Cardiac septum (tissue), 1 donor: Measurements from ENCODE around the gene PUS1. TPM values are rescaled to one million over a fixed set of nuclear protein-coding genes. Genes with fewer than 3 reads are reported as not detected.
"Not testable (repeated sequence)": the region's sequence is repeated elsewhere in the genome, so short reads cannot be mapped to it uniquely, and the experiment has no call there.

Source experiments
- DNase-seq: peaks from one replicate; pipeline ENCODE4 v3.0.0-alpha.2; 2020; ENCODE audit warnings: low spot score
- intact Hi-C: fragments of 100-400 bp; cut with DNase I; formaldehyde crosslinking; loops from one replicate; pipeline ENCODE4 v1.14.0; 2022
- total RNA-seq: library from RNA; stranded (reverse); fragmentation: NEBNext Ultra II Directional; extraction: Animal tissue kit (Norgen Biotek cat#: 25700); gene quantifications from one replicate; pipeline ENCODE4 v1.2.1, GENCODE V29; 2021
- donor health status: DM: no; HTN: no; CAD: no.

PUS1 gene
- total RNA-seq, 1 donor from 2014 or later: 9.9 TPM

DNA sequence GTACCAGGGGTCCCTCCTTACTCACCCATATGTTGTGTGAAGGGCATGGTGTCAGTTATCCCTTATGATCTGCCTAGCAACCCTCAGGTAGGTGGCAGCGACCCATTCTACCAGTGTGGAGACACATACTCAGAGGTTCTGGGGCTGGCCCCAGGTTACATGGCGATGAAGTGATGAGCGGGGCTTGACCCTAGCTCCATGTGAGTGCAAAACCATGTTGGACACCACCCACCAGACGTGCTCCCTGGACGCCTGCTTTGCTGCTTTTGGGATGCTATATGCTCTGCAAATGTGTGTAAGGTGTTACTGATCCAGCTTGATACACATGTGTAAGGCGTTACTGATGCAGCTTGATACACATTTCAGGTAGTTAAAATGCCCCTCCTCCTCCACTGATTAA lies 54.0 kb downstream of the PUS1 start:
- intact Hi-C loops: no loop called here
- DNase-seq: no peak

DNA sequence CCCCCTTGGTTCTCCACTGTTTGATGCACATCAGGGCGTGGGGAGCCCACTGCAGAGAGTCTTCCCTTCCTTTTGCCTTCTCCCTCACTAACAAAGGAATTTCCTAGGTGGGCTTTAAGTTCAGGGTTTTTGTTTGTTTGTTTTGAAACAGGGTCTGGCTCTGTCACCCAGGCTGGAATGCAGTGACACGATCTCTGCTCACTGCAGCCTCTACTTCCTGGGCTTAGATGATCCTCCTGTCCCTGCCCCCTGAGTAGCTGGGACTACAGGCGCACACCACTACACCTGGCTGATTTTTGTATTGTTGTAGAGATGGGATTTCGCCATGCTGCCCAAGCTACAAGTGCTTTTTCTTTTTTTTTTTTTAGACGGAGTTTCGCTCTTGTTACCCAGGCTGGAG lies 54.5 kb downstream of the PUS1 start:
- intact Hi-C loops: no loop called here
- DNase-seq: no peak

DNA sequence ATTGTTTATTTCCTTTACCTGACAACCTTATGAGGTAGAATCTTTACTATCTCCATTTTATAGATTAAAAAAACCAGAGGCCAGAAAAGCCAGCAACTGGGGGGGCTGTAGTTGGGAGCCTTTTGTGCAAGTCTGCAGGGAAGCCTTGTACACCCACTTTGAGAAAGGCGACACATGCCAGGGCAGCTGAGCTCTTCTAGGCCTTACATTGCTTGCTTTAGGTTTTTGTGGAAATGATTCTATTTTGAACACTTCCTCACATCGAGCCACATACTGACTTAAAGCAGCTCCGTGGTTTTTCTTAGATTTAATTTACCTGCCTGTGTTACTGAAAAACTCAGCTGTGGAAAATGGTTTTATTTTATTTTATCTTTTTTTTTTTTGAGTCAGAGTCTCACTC lies 55.3 kb downstream of the PUS1 start:
- intact Hi-C loops: no loop called here
- DNase-seq: no peak

DNA sequence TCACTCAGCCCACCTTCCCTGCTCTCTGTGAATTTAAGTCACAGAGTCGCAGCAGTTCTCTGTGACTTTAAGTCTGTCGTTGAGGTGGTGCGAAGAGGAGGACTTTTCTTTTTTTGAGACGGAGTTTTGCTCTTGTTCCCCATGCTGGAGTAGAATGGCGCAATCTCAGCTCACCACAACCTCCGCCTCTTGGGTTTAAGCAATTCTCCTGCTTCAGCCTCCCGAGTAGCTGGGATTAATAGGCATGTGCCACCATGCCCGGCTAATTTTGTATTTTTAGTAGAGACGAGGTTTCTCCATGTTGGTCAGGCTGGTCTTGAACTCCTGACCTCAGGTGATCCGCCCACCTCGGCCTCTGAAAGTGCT lies 56.4 kb downstream of the PUS1 start:
- intact Hi-C loops: not testable (repeated sequence)
- DNase-seq: peak; percentile 84

DNA sequence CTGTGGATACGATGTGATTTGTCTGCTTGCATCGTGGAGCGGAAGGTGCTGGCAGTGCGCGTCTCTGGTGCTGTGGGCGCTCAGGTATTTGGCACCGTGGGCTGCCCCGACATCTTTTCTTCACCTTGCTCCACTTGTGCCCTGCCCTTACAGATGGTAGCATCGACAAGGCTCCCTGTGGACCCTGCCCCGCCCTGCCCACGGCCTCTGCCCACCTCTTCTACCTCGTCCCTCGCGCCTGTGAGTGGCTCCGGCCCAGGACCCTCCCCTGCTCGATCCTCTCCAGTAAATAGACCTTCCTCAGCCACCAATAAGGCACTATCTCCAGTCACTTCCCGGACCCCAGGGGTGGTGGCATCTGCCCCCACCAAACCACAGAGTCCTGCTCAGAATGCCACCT lies 57.3 kb downstream of the PUS1 start:
- no peak for DNase-seq
- intact Hi-C loops: no loop called here

DNA sequence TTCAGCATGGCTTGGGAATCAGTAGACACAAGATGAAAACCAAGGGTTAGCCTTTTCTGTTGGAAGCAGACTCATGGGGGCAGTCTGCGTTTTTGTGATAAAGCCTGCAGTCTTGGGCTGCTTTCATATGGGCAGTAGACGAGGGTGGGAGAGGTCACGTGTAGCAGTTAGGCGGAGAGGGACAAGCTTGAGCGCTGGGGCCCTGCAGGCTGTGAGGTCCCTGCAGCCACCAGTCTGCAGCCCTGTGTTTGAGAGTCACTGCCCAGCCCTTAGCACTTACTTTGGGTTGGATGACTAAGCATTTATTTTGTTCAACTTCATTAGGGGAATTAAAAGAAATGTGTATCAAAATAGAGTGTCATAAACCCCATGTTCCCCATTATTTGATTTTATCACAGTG lies 57.8 kb downstream of the PUS1 start:
- no peak for DNase-seq
- intact Hi-C loops: no loop called here

DNA sequence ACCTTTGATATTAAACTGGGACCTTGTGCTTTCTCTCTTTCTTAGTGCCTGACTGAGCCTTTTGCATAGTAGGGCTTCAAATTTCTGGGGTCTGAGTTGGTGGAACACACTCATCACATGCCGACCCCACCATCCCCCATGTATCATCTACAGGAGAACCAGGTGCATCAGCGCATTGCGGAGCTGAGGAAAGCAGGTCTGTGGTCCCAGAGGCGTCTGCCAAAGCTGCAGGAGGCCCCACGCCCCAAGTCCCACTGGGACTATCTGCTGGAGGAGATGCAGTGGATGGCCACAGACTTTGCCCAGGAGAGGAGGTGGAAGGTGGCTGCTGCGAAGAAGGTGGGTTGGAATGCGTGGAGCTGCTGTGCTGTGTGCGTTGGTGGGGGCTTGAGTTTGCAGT lies 58.5 kb downstream of the PUS1 start:
- no peak for DNase-seq
- intact Hi-C loops: no loop called here

DNA sequence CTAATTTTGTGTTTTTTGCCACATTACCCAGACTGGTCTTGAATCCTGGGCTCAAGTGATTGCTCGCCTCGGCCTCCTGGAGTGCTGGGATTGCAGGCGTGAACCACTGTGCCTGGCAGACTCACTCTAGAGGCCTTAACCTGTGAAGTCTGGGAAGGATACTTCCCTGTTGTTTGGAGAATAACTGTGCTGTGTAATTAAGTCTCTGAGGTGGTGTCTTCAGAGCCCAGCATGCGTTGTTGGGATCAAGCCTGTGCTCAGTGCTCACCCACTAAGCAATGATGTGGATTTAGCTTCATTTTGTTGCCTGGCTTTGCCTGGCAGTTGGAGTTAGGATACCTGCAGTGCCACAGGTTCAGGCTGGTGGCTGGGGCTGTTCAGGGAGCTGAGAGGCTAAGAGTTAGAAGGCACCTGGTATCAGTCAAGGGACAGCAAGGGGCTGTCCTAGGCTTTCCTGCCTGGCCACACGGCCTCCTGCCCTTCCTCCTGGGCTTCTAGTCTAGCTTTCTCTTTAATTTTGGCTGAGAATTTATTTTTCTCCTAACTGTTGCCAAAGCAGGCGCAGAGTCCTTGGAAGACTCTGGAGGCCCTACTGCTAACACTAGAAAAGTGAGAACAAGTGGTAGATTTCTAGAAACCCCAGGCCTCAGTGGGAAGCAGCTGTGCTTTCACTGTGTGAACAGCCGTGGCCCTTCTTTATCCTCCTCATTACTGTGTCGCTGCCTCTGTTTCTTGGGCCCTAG lies 59.1 kb downstream of the PUS1 start:
- DNase-seq: no peak
- intact Hi-C loops: no loop called here

DNA sequence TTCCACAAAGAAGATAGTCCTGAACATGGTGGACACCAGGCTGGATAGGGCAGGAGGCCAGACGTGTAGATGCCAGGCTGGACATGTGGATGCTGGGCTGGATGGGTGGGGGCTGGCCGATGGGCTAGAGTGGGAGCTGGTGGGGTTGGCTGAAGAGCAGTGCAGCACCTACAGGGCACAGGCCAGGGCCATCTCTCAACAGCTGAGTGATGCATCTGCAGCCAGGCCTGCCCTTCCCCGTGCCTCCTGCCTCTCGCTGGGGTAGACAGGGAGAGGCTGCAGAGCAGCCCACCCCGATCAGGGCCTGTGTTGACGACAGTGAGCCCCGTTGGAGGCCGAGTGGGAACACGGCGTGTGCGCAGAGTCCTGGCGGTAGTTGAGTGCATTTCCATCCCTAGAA lies 59.9 kb downstream of the PUS1 start:
- intact Hi-C loops: no loop called here

DNA sequence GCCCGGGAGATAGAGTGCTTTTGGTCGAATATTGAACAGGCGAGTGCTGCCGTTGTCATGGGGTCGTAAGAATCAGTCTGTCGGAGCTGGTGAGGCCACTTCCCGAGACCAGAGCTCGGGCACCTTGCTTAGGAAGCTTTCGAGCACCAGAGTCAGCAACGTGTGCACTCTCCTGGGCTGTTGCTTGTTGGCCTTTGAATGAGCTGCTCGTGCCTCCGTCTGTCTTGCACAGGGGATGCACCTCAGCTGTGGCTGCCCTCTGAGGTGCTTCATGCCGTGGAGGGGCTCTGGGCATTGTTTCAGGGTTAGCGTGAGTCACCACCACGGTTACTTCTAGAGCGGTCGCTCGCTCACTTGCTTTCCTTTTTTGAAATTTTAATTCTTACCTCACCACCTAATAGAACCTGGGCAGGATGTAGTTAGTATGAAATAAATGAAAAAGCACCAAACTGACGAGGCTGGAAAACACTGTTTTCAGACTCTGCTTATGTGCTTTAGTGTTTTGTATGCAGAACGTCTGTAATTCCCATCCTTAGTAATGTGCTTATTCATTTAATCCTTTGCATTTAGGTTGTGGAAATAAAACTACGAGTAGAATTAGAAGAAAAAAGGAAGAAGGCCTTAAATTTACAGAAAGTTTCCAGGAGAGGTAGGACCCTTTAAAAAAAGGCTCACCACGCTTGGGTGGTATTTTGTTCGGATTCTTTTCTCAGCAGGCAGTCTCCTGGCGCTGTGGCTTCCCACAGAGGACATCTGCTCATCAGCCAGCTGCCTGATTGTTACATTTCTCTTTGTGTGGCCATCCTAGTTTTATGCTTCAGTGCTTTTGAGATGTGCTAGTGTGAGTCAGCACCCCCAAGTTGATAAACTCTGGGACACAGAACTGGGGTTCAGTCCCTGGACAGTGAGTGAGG lies 61.2 kb downstream of the PUS1 start:
- intact Hi-C loops: no loop called here

More for the DNA sequence above, 59.9 kb downstream of the PUS1 start:
- no peak for DNase-seq

DNA sequence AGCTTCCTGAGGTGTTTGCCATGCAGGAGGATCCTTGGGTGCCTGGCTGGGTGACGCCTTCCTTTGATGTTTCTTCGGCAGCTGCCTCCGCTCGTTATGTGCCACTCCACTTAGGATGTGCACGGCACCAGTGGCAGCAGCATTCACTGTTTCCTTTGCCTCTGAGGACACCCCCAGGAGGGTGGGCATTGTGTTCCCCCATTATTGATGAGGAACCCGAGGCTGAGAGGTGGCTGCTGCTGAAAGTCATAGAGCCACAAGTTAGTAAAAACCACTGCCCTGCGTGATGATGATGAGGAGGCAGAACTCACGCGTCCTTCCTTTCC lies 61.9 kb downstream of the PUS1 start:
- DNase-seq: no peak
- intact Hi-C loops: no loop called here

More for the DNA sequence above, 61.2 kb downstream of the PUS1 start:
- no peak for DNase-seq

DNA sequence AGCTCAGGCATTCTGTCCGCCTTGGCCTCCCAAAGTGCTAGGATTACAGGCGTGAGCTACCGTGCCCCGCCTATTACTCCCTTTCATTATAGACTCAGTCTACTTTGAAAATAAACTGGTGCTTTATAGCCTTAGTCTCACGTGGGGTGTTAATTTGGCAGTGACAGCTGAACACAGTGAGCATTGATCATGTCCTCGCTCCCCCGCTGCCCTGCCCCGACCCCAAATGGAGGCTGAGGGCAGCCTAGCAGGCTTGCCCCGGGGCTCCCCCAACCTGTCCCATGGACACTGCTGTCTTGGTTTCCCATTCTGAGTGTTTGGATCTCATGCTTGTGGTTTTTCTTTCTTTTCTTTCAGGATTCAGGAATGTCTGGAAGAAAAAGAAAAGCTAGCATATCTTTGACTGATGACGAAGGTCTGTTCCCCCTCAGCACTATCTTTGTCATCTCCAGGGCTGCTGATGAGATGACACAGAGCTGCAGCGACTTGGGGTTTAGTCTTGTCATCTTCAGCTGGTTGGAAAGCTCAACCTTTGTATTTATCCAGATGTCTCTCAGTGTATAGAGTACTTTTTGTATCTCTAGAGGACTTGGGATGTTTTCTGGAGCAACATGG lies 62.8 kb downstream of the PUS1 start:
- no peak for DNase-seq
- intact Hi-C loops: no loop called here

DNA sequence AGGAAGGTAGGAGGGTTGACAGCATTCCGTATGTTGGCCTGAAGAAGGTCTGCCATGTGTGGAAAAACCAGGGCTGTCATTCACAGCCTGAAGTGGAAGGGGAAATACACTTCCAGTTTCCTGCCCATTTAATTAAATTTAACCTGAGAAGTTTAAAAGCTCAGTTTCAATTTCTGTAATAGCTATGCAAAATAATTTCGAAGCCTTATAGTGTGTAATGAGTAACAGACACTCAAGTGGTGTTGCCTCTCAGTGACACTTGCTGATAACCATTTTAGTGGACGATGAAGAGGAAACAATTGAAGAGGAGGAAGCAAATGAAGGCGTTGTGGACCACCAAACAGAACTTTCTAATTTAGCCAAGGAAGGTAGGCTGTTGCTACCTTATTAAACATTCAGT lies 65.5 kb downstream of the PUS1 start:
- no peak for DNase-seq
- intact Hi-C loops: no loop called here

Other genes with a start within 250 kb of the PUS1 start
- gene SFSWAP, start 218.2 kb upstream of the PUS1 start, total RNA-seq: 20.9 TPM
- gene MMP17, start 100.9 kb upstream of the PUS1 start, total RNA-seq: 0.78 TPM
- gene ULK1, start 34.7 kb upstream of the PUS1 start, total RNA-seq: 43.7 TPM
- gene EP400, start 20.7 kb downstream of the PUS1 start, total RNA-seq: 23.1 TPM
- gene DDX51, start 215.0 kb downstream of the PUS1 start, total RNA-seq: 9.6 TPM
- 8.6 TPM for gene NOC4L, start 215.2 kb downstream of the PUS1 start, total RNA-seq